ENCODE measurements around the gene CTRL.

CTRL gene

GRCh38 chr16:67927131-67927941 is 4.3 kb downstream of the CTRL start:
- no peaks in the 10 kb centered on the region for H3K9me3 ChIP-seq (ENCODE audit: severe bottlenecking)
- no peak overlapping the region for H3K27ac ChIP-seq
- no peak overlapping the region for H3K4me3 ChIP-seq (ENCODE audit: low read depth, low read length)
- TF ChIP-seq CTCF (IDR thresholded peaks at IDR 0.05; ENCODE audit: low read depth, low read length): no peak
- DNase-seq: no peak
- H3K27me3 ChIP-seq (ENCODE audit: insufficient read depth, low read depth, severe bottlenecking): no peaks in the 10 kb centered on the region
- H3K36me3 ChIP-seq: peaks cover 4% of the 10 kb centered on the region

- 0 out of 2 replicates have a peak, but pooled peaks have one; percentile 19 for TF ChIP-seq CTCF (IDR thresholded peaks at IDR 0.05; ENCODE audit: low read depth, low read length)
- Histone ChIP-seq H3K36me3 (peaks cover 4% of the 10 kb centered on the region), H3K9me3 (ENCODE audit: severe bottlenecking) (no peaks in the 10 kb centered on the region), H3K27me3 (ENCODE audit: insufficient read depth, low read depth, severe bottlenecking) (no peaks in the 10 kb centered on the region), H3K27ac (peak overlapping the region; percentile 22; the same call in 1 of the 2 replicates), H3K4me3 (ENCODE audit: low read depth, low read length) (no peak overlapping the region)
- no peak for DNase-seq
Observed at GRCh38 chr16:67926181-67926750, 5.4 kb downstream of the CTRL start.

- Histone ChIP-seq H3K4me3 (ENCODE audit: low read depth, low read length) (no peak overlapping the region), H3K36me3 (peaks cover 4% of the 10 kb centered on the region), H3K9me3 (ENCODE audit: severe bottlenecking) (no peaks in the 10 kb centered on the region), H3K27me3 (ENCODE audit: insufficient read depth, low read depth, severe bottlenecking) (no peaks in the 10 kb centered on the region), H3K27ac (no peak overlapping the region)
- no peak for DNase-seq
- no peak for TF ChIP-seq CTCF (IDR thresholded peaks at IDR 0.05; ENCODE audit: low read depth, low read length)
Observed at GRCh38 chr16:67924140-67924906, 7.3 kb downstream of the CTRL start.

- no peak overlapping the region for H3K27ac ChIP-seq
- no peaks in the 10 kb centered on the region for H3K9me3 ChIP-seq (ENCODE audit: severe bottlenecking)
- no peak for DNase-seq
- no peaks in the 10 kb centered on the region for H3K27me3 ChIP-seq (ENCODE audit: insufficient read depth, low read depth, severe bottlenecking)
- peaks cover 7% of the 10 kb centered on the region for H3K36me3 ChIP-seq
- TF ChIP-seq CTCF (IDR thresholded peaks at IDR 0.05; ENCODE audit: low read depth, low read length): no peak
- no peak overlapping the region for H3K4me3 ChIP-seq (ENCODE audit: low read depth, low read length)
Observed at GRCh38 chr16:67923414-67924116, 8.1 kb downstream of the CTRL start.

- no peak for DNase-seq
- TF ChIP-seq CTCF (IDR thresholded peaks at IDR 0.05; ENCODE audit: low read depth, low read length): no peak
- no peaks in the 10 kb centered on the region for H3K27me3 ChIP-seq (ENCODE audit: insufficient read depth, low read depth, severe bottlenecking)
- no peaks in the 10 kb centered on the region for H3K9me3 ChIP-seq (ENCODE audit: severe bottlenecking)
- no peak overlapping the region for H3K4me3 ChIP-seq (ENCODE audit: low read depth, low read length)
- H3K36me3 ChIP-seq: peaks cover 3% of the 10 kb centered on the region; the same call in 1 of the 2 replicates
- H3K27ac ChIP-seq: no peak overlapping the region
Observed at GRCh38 chr16:67922740-67923139, 8.9 kb downstream of the CTRL start.

Data from WERI-Rb-1 (cell line).